GM18498 (cell line): ENCODE measurements around the gene DSG1.
A peak's percentile ranks its signal among the peaks of the same experiment; 100 is the strongest.
"Not testable (repeated sequence)": the region's sequence is repeated elsewhere in the genome, so short reads cannot be mapped to it uniquely, and the experiment has no call there.

Source experiments
- ATAC-seq: cut with Tn5 transposase; IDR thresholded peaks from one replicate; pipeline ENCODE4 v1.9.1; 2021; ENCODE audit warnings: mild to moderate bottlenecking, moderate library complexity; ENCODE audit not compliant: unreplicated experiment

Gene DSG1

DNA sequence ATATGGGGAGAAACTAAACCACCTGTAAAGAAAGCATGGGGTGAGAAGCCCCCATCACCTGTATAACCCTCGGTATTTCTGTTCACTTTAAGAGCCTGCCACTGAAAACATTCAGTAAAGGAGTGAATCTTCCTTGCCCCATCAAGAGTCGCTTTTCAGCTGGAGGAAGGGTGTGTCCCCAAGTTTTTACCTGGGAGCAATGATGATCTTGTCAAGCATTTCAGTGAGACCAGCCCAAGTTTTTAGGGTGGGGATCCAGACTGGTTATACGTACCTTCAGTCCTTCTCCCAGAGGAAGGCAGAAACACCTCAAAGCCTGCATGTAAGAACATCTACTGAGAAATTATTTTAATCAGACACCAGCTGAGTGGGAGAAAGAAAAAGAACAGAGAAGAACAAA is at the start of gene DSG1:
Gene DSG1 (plus strand): TSS at position 301 of the 400 bp plus-strand sequence. CDS start 141 bp downstream, outside the sequence.
- no peak for ATAC-seq

DNA sequence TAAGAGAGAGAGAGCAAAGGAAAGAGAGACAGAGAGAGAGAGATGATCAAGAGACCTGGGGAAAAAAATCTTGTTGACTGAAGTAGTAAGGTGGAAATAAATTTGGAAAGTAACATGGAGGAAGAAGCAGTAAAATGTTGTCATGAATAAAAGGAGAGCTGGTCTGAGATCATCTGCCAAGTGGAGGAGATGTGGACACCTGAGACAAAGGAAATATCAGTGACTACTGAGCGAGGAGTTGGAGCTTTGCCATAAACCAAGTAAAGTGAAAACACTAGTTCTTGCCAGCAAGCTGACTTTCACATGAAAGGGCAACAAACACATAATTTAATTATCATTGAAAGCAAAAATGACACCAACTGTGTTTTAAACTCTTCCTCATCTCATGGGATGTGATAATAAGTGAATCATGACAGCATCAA is 49.0 kb upstream of the DSG1 start:
- peak; percentile 63 for ATAC-seq

DNA sequence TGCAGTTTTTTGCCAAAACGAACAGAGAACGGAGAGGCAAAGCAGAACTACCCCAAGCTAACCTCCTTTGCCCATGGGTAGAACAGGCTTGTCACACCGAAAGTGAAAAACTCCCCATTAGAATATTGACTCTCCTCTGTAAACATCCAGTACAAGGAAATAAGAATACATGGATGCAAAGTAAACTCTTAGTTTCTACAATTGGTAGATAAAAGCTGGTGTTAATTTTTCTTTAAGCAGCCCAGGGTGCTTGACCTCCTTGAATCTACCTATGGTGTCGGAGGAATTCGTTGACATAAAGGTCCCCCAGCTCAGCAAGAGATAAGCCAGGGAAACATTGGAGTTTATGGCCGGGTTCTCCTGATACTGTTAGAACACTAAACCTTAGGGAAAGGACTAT is 48.4 kb upstream of the DSG1 start:
- peak; percentile 30 for ATAC-seq

DNA sequence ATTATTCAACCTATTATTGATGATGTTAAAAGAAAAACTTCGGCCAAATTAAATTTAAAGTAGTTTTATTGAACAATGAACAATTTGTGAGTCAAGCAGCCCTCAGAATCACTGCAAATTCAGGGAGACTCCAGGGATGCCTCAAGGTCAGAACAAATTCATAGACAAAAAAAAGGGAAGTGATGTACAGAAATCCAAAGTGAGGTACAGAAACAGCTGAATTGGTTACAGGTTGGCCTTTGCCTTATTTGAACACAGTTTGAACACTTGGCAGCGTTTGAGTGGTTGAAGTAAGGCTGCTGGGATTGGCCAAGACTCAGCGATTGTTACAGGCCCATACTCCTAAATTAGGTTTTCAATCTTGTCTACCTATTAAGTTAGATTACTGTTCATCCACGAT is 47.4 kb upstream of the DSG1 start:
- no peak for ATAC-seq

DNA sequence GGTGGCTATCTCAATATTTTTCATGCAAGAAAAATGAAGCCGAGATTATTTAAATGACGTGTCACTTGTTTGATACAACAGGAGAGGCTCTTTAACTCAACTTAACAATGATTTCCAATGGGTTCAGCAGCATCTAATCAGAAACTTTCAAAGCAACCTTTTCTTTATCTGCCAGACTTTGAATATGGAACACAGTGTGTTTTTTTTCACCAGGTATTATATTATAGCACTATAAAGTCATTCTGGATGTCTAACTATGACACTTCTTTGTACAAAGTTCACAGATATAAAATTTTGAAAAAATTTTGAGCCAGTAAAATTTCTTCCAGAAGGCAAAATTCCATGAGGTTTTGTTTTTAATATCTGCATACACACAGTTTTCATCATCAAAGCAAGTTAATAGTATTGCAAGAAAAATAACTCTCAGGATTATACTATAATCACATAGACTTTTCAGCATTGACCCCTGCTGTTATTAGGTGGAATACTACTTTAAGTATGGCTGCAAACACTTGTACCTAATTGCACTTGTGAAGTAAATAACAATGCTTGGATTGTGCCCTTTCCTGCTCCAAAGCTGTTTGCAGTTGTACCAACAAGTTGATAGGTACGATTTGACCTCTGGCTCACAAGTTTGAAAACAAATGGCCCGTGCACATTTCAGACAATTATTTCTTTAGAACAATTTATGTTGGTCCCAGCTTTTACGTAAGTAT is 44.0 kb upstream of the DSG1 start:
- no peak for ATAC-seq

DNA sequence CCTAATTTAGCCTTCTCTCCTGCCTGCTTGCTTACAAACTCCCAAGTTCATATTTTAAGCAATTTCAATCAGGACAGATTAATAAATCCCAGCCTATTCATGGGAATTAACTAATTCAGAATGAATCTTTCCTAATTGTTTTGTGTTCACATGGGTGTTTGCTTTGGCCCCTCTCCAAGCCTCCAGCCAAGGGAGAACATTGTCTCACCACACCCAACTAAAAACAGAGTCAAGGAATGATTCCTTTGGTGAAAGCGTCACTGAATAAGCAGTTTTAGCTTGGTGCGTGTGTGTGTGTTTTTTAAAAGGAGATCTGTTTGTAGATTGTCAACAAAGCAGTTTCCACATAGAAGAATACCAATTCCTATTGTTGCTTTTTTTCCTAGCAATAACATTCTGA is 43.0 kb upstream of the DSG1 start:
- ATAC-seq: no peak

DNA sequence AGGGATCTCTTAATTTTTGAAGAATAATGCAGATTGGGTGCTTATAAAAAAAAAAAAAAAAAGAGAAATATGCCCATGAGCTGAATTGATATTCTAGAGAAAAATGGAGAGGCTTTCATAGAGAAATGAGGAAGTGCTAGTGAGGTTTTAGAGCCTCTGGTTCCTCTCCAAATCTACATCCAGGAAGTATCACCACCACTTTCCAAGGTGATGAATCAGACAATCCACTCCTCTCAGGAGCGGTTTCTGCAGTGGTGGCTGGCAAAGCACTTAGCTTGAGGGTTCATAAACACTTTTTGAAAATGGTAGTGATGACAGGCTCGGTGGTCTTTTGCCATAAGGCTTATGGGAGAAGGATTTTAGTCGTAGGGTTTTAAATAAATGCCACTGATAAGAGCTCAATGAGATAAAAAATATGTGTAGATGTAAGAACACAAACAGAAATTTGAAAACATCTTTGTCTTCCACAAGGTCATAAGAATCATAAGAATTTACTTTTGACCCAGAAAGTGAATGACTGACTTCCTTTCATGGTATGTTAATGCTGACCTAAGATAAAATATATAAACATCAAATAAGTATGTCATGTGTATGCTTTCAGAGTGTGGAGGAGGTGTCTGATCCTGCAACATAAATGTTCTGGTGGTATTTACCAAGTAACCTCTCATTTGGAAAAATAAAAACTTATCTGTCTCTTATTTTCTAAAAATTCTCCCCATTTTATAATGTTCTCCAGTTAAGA is 42.1 kb upstream of the DSG1 start:
- ATAC-seq: no peak

DNA sequence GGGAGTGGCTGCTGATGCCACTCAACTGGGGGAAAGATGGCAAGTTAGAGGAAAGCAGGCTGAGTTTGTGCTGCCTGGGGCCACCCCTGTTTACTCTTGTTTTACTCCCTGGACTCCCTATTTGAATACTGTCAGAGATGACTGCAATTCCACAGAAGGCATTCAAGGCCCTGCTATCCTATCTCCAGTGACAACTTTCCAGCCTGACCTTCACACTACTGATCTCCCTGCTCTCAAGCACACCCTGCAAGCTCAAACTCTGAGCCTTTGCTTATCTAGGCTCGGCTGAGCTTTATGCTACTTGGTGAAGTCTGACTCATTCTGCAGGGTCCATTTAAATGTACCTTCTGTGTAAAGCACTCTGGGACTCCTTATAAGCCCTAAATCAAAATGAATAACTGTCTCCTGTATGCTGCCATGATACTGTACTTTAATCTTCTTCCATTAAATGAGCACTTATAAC is 39.3 kb upstream of the DSG1 start:
- ATAC-seq: no peak

DNA sequence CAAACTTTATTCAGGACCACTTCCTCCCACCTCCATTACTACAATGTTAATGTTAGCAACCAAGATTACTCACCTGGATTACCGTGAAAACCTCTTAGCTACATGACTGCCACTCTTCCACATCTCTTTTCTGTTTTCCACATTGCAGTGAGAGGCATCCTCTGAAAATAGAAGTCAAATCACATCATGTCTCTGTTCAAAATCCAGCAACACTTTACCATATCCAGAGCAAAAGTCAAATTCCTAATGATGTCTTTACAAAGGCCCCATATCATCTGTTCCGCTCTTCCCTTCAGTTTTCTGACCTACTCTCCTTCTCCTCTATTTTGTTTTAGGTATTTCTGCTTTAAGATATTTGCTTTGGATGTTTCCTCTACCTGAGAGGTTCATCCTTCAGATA is 37.5 kb upstream of the DSG1 start:
- ATAC-seq: no peak

DNA sequence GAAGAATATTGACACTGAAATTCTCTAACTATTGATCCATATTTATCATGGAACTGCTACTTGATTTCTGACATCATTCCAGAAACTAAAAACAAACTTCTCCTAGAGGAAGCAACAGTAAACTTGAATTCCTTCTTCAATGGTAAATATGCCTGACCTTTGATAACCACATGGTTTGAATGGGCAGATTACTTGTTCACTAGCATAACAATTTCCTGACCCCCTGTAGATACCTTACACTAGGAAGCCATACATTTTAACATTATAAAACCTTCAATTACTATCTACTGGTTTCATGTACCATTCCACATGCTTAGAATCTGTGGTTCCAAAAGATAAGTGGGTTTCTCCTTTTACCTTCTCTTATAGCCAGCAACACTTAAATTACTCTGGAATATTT is 36.5 kb upstream of the DSG1 start:
- no peak for ATAC-seq

DNA sequence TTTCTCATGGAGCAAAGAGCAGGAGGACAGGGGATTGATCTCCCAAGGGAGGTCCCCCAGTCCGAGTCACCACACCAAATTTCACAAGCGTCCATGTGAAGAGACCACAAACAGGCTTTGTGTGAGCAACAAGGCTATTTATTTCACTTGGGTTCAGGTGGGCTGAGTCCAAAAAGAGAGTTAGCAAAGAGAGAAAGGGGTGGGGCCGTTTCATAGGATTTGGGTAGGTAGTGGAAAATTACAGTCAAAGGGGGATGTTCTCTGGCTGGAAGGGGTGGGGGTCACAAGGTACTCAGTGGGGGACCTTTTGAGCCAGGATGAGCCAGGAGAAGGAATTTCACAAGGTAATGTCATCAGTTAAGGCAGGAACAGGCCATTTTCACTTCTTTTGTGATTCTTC is 28.5 kb upstream of the DSG1 start:
- not testable (repeated sequence) for ATAC-seq

DNA sequence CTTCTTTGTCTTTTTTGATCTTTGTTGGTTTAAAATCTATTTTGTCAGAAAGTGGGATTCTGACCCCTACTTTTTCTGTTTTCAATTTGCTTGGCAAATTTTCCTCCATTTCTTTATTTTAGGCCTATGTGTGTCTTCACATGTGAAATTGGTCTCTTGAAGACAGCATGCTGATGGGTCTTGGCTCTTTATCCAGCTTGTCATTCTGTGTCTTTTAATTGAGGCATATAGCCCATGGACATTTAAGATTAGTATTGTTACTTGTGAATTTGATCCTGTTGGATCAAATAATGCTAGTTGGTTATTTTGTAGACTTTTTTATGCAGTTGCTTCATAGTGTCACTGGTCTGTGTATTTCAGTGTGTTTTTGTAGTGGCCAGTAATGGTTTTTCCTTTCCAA is 26.3 kb upstream of the DSG1 start:
- no peak for ATAC-seq

DNA sequence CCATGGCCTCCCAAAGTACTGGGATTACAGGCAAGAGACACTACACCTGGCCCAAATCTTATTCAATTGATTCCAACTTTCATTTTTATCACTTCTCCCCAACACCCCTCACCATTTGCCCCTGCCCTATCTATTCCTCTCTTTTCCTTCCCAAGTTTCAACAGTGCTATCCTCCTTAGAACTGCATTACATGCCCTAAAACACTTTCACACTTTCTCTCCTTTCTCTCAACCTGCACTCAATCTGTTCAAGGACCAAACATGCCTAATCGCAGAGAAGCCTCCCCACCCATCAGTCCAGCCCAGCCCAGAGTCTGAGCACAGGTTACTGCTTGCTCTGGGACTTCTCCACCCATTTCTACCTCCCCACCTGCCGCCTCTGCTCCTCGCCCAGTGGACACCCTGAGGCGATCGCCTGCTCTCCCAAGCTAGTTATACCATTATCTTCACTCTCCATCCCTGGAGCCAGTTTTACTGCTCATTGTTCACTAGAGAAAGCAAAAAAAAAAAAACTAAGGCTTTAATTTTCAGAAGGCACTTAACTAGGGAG is 23.7 kb upstream of the DSG1 start:
- no peak for ATAC-seq

DNA sequence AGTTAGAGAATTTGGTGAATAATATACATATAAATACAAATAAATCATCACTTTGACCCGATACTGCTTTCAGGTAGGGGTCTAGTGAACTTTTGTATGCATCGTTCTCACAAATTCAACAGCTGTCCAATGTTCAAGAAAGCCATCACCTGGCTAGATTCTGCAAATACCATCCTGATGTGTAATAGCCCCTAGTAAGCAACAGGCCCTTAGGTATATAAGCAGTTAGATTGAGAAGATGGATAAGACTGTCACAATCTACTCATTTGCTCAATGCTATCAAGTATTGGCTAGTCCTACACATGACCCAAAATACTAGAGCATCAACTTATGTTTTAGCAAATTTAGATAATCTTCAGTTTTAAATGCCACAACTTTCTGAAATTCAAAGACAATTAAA is 20.7 kb upstream of the DSG1 start:
- ATAC-seq: no peak

DNA sequence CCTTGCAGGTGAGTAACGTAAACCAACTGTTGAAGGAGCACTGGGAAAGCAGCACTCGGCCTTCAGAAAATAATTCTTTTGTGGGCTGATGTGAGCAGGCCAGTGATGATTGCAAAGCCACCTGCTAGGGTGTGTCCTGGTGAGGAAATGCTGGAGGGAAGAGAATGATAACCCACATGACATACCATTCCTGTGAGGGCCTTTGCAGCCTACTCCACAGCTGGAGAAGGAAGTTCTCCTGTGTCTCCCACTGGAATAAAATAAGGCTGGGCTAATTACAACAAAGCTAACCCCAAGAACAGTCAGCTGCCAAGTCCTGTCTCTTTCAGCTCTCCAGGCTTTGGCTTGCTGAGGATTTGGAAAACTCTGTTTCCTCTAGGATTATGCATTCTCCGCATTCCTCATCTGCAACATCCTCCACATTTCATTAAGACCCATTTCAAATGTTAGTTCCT is 16.7 kb upstream of the DSG1 start:
- no peak for ATAC-seq

DNA sequence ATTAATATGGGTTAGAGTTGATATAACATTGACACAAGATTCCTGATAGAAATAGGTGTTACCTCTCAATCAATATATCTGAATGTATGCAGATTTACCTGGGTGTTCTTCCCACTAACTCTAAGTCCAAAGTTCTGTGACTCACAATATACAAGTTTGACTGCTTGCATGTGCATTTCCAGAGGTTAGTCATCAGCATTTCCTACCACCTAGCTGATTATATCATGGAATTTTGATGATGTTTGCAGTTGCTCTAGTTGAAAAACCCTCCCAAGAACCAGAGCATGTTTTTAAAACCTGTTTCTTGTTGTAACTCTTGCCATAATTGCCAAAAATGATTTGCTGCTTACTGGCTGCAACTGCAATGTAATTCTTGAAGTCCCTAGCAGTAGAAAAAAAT is 15.0 kb upstream of the DSG1 start:
- ATAC-seq: no peak

DNA sequence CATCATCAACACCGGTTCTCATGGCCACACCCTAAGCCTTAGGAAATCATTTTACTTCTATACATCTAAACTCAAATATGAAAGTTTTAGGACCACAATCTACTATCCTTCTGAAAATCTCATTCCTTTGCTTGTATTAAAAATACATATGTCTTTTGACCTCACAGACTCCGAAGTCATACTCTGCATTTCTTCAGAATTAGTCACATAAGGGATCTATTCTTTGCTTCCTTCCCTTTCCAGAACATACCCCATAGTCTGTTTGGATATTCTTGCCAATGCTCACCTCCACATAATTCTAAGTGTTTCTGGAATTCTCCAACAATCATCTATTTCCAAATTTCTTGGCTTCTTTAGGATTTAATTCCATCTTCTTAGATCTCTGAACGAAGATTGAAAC is 14.2 kb upstream of the DSG1 start:
- ATAC-seq: no peak

DNA sequence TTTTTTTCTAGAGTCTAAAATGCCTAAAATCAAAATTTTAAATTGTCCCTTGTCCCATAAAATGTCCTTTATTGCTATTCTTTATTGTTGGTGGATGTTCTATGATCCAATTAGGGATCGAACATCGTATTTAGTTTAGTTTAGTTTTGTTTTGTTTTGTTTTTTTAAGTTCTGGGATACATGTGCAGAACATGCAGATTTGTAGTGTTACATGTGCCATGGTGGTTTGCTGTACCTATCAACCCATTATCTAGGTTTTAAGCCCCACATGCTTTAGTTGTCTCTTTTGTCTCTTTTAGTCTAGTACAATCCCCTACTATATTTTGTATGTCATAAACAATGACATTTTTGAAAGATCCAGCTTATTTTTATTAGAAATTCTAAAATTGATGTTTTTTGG is 8.8 kb upstream of the DSG1 start:
- no peak for ATAC-seq

DNA sequence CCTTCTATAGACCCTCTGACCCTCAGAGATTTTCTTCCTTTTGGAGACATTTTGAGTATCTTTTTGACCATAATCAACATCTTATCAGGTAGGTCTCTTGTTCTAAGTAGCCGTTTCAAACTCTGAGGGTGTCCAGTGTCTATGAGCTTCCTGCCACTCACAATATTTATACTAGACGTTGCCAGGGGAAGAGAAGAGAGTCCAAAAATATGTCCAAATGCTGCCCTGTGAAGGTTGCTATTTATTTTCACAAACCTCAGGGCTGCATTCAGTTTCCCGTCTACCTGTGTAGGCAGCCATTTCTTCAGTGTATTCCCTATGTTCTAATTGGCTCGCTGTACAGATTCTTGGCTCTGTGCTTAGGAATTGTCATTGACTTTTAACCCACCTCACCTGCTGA is 986 bp upstream of the DSG1 start:
- ATAC-seq: no peak

DNA sequence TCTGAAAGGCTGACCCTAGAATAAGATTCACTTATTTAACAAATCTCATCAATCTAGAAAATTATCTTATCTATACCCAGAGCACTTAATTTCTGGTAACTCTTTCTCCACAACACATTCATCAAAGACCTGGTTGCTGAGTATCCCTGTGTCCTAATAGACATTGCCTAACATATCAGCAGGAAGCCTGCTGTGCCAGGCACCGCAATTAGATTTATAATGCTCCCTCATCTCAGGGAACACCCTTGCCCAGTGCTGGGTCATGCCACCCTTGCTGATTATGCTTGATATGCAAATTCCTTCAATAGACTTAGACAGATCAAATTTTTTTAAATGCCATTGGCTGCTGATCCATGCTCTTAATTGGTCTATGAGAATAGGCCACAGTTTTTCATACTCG is 3.8 kb downstream of the DSG1 start:
- ATAC-seq: no peak

DNA sequence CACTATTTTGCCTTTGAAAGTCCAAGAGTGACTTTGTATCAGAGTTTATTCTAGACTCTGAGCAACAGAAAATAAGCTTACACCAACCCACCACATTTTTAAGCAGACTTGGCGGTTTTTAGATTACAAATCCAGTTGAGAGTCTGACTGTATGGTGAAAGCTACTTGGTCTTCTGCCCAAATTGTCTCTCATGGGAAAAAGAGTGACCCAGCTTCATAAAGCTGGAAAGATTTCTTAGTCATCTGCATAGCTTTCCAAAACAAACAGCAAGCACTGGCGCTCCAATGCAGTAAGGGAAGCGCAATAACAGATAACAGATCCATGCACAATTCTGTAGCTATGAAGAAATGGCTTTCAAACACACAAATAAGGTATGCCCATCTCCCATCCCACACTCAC is 7.1 kb downstream of the DSG1 start:
- no peak for ATAC-seq

DNA sequence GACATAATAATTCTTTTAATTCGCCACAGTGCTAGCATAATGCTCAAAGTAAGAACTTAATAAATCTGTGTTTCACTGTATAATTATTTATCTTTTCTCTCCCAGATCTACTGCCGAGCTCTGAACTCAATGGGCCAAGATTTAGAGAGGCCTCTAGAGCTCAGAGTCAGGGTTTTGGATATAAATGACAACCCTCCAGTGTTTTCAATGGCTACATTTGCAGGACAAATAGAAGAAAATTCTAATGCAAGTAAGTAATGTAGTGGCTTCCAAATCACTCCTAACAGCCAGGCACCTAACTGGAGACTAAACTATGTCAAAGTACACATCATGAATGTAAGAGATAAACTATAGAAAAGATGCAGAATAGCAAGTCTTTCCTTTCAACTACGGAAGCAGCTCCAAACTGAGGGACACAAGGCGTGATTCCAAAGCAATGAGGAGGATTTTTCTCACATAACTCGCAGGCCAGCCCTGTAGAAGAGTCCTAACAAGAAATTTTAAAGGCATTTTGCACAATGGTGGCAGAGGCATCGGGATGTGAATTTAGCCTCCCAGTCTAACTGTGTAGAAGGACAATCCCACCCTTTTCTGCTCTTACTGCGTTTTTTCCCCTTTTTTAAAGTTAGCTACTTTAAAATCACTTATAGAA is 12.0 kb downstream of the DSG1 start:
- no peak for ATAC-seq
